HL-60 (cell line): ENCODE results near the gene CDKN2B.

Experiments
- CTCF ChIP-seq: IDR thresholded peaks from one replicate; pipeline ENCODE4 v1.5.1; 2011; ENCODE audit warnings: low read length, control low read depth, inconsistent platforms; ENCODE audit not compliant: insufficient read depth
- POLR2AphosphoS5 ChIP-seq: IDR thresholded peaks from 2 replicates; pipeline ENCODE4 v1.6.1; 2012; ENCODE audit warnings: low read depth

- TF ChIP-seq POLR2AphosphoS5 (no peak), CTCF (no peak)
Measured at GRCh38 chr9:21989440-21990189, 19.5 kb downstream of the CDKN2B start.
